Endometrial microvascular endothelial cells (primary cell): Measurements from ENCODE around the gene CD300A. TPM values are rescaled to one million over a fixed set of nuclear protein-coding genes. Genes with fewer than 3 reads are reported as not detected.

Source experiments
- in situ Hi-C: cut with HindIII; loops from 2 replicates; pipeline ENCODE4 v1.10.0; 2017; ENCODE audit warnings: low sequenced_read_pairs, low pct_unique_long_range_greater_than_20kb; ENCODE audit errors: inconsistent ontology term
- total RNA-seq: library from RNA; depleted of rRNA; stranded (reverse); fragments of >200 nt; gene quantifications from one replicate; pipeline ENCODE4 v1.2.3, GENCODE V29; 2015; ENCODE audit errors: inconsistent ontology term

Gene CD300A
- not detected for total RNA-seq

GRCh38 chr17:74466111-74466827, at the start of gene CD300A:
CD300A (plus strand) TSS chr17:74466634; CDS start chr17:74466704, 70 bp downstream.
- in situ Hi-C loops, result no loop called here

GRCh38 chr17:74417178-74418045, 49.0 kb upstream of the CD300A start:
- in situ Hi-C loops, result no loop called here

- in situ Hi-C loops, result no loop called here
These were observed 46.5 kb upstream of the CD300A start for GRCh38 chr17:74419928-74420411.

GRCh38 chr17:74424117-74424516, 42.3 kb upstream of the CD300A start:
- in situ Hi-C loops, result no loop called here

- in situ Hi-C loops, result no loop called here
These were observed 41.8 kb upstream of the CD300A start for GRCh38 chr17:74424657-74425056.

GRCh38 chr17:74426551-74427047, 39.8 kb upstream of the CD300A start:
- in situ Hi-C loops, result no loop called here

- in situ Hi-C loops, result no loop called here
These were observed 39.2 kb upstream of the CD300A start for GRCh38 chr17:74427048-74427762.

GRCh38 chr17:74427763-74428153, 38.7 kb upstream of the CD300A start:
- in situ Hi-C loops, result no loop called here

GRCh38 chr17:74429604-74430384, 36.6 kb upstream of the CD300A start:
- in situ Hi-C loops, result no loop called here

GRCh38 chr17:74430385-74430705, 36.1 kb upstream of the CD300A start:
- in situ Hi-C loops, result no loop called here

GRCh38 chr17:74430706-74431567, 35.5 kb upstream of the CD300A start:
- in situ Hi-C loops, result no loop called here

- in situ Hi-C loops, result no loop called here
These were observed 34.6 kb upstream of the CD300A start, which contains the start of gene GPRC5C for GRCh38 chr17:74431568-74432423. GPRC5C (plus strand) TSS chr17:74432088; CDS start chr17:74439777, 7,689 bp downstream.

GRCh38 chr17:74432424-74432690, 34.1 kb upstream of the CD300A start:
- in situ Hi-C loops, result no loop called here

- in situ Hi-C loops, result no loop called here
These were observed 33.6 kb upstream of the CD300A start for GRCh38 chr17:74432766-74433391.

GRCh38 chr17:74433421-74434121, 32.9 kb upstream of the CD300A start:
- in situ Hi-C loops, result no loop called here

GRCh38 chr17:74435775-74436359, 30.6 kb upstream of the CD300A start:
- in situ Hi-C loops, result no loop called here
